ENCODE results near the gene MYO1E. TPM values are rescaled to one million over a fixed set of nuclear protein-coding genes. Genes with fewer than 3 reads are reported as not detected.

MYO1E gene
- total RNA-seq, 4 donors from 2014 or later = 131 to 388 (median 345) TPM

DNA sequence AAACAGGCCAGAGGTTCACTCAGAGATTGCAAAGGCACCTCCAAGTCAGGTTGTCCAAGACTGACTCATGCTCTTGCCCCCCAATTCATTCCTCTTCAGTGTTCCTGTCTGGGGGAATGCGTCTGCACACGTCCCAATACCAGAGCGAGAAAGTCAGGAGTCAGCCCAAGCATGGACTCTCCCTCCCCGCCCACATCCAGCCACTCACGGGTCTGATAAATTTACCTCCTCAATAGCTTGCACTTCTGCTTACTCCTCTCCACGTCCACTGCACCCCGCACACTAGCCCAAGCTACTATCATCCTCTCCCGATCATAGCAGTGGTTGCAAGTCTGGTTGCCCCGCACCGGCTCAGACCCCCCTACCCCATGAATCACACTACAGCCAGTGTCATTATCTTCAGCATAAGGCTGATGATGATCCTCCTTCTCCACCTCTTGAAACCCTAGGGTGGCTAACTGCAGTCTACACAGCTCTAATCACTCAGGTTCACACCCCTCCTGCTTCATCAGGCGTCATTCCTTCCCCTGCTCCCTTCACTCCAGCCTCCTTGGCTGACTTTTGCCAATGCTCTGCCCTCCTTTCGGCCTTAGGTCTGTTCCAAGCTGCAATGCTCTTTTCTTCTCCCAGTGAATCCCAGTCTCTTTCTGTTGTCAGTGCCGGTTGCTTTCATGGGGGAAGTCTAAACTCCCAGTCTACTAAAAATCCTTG lies 27.6 kb upstream of the MYO1E start:
- no peaks in the 10 kb centered on the region for H3K36me3 ChIP-seq
- WGBS, 2 donors (ENCODE audit: low coverage in 1 of 2) = 76 to 82% methylated on average over 12 to 13 of the region's 13 CpGs
- no peaks in the 10 kb centered on the region for H3K27me3 ChIP-seq
- no peak overlapping the region for H3K27ac ChIP-seq
- TF ChIP-seq EP300 (IDR thresholded peaks at IDR 0.05; ENCODE audit: low read depth) (no peak), CTCF (IDR thresholded peaks at IDR 0.05) (no peak), POLR2AphosphoS5 (IDR thresholded peaks at IDR 0.05) (no peak), POLR2A (IDR thresholded peaks at IDR 0.05) (no peak)
- peaks cover 0 to 15% (median 9%) of the 10 kb centered on the region in 4 donors for H3K4me1 ChIP-seq
- intact Hi-C loops (cut with DNase I; ENCODE audit: low total_unique reads) (no loop called here), in situ Hi-C loops (cut with MboI; ENCODE audit: low pct_ligation_motif_present in 1 of 4, low pct_unique_long_range_greater_than_20kb in 1 of 4, low sequenced_read_pairs in 3 of 4) (no loop called here)
- no peak for DNase-seq
- no peak overlapping the region for H3K4me3 ChIP-seq
- H3K9me3 ChIP-seq = no peaks in the 10 kb centered on the region

- Histone ChIP-seq H3K27me3 (no peaks in the 10 kb centered on the region), H3K4me3 (no peak overlapping the region), H3K9me3 (no peaks in the 10 kb centered on the region), H3K27ac (no peak overlapping the region), H3K36me3 (no peaks in the 10 kb centered on the region), H3K4me1 (peaks cover 0 to 14% (median 9%) of the 10 kb centered on the region in 4 donors)
- 40 to 50% methylated on average over 5 to 7 of the region's 7 CpGs for WGBS, 2 donors (ENCODE audit: low coverage in 1 of 2)
- peak; percentile 26 for DNase-seq
- intact Hi-C loops (cut with DNase I; ENCODE audit: low total_unique reads) = no loop called here
- in situ Hi-C loops (cut with MboI; ENCODE audit: low pct_ligation_motif_present in 1 of 4, low pct_unique_long_range_greater_than_20kb in 1 of 4, low sequenced_read_pairs in 3 of 4) = no loop called here
- no peak for TF ChIP-seq POLR2A (IDR thresholded peaks at IDR 0.05)
- no peak for TF ChIP-seq EP300 (IDR thresholded peaks at IDR 0.05; ENCODE audit: low read depth)
- TF ChIP-seq CTCF (IDR thresholded peaks at IDR 0.05) = no peak
- TF ChIP-seq POLR2AphosphoS5 (IDR thresholded peaks at IDR 0.05) = no peak
Observed at GRCh38 chr15:59399465-59400102, 26.9 kb upstream of the MYO1E start.

DNA sequence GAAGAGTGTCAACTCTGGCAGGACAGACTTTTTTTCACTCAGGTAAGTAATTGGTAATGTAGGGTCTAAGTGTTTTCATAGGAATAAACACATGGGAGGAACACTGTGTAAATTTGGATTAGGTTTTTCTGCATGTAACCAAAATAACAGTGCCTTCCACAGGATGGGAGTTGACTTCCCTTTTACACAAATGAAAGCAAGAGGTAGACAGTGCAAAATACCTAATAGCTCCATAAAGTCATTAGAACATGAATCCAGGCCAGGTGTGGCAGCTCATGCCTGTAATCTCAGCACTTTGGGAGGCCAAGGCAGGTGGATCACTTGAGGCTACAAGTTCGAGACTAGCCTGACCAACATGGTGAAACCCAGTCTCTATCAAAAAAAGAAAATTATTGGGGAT lies 25.5 kb upstream of the MYO1E start:
- intact Hi-C loops (cut with DNase I; ENCODE audit: low total_unique reads) (no loop called here), in situ Hi-C loops (cut with MboI; ENCODE audit: low pct_ligation_motif_present in 1 of 4, low pct_unique_long_range_greater_than_20kb in 1 of 4, low sequenced_read_pairs in 3 of 4) (no loop called here)
- Histone ChIP-seq H3K27me3 (no peaks in the 10 kb centered on the region), H3K9me3 (no peaks in the 10 kb centered on the region), H3K27ac (no peak overlapping the region), H3K4me3 (no peak overlapping the region), H3K36me3 (no peaks in the 10 kb centered on the region), H3K4me1 (peaks cover 0 to 14% (median 9%) of the 10 kb centered on the region in 4 donors)
- TF ChIP-seq POLR2AphosphoS5 (IDR thresholded peaks at IDR 0.05) (no peak), EP300 (IDR thresholded peaks at IDR 0.05; ENCODE audit: low read depth) (no peak), POLR2A (IDR thresholded peaks at IDR 0.05) (no peak), CTCF (IDR thresholded peaks at IDR 0.05) (no peak)
- WGBS, 2 donors (ENCODE audit: low coverage in 1 of 2) = 67 to 83% methylated on average over 1 of the region's 1 CpG
- no peak for DNase-seq

DNA sequence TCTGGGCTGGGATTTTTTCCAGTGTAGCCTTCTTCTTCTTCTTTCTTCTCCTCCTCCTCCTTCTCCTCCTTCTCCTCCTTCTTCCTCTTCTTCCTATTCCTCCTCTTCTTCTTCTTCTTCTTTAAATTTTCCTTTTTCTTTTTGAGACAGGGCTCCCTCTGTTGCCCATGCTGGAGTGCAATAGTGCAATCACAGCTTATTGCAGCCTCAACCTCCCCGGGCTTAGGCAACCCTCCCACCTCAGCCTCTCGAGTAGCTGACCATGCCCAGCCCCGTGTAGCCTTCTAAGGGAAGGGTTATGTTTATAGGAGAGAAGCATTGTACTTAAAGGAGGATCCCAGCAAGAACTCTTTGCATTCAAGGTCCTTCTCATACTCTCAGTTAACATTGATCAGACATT lies 24.0 kb upstream of the MYO1E start:
- no peak for TF ChIP-seq EP300 (IDR thresholded peaks at IDR 0.05; ENCODE audit: low read depth)
- no peak for TF ChIP-seq CTCF (IDR thresholded peaks at IDR 0.05)
- no peak for TF ChIP-seq POLR2AphosphoS5 (IDR thresholded peaks at IDR 0.05)
- TF ChIP-seq POLR2A (IDR thresholded peaks at IDR 0.05) = no peak
- no peaks in the 10 kb centered on the region for H3K36me3 ChIP-seq
- no peaks in the 10 kb centered on the region for H3K9me3 ChIP-seq
- peaks cover 0 to 8% (median 1%) of the 10 kb centered on the region in 4 donors for H3K4me1 ChIP-seq
- in situ Hi-C loops (cut with MboI; ENCODE audit: low pct_ligation_motif_present in 1 of 4, low pct_unique_long_range_greater_than_20kb in 1 of 4, low sequenced_read_pairs in 3 of 4) (no loop called here), intact Hi-C loops (cut with DNase I; ENCODE audit: low total_unique reads) (no loop called here)
- H3K27ac ChIP-seq = no peak overlapping the region
- WGBS, 2 donors (ENCODE audit: low coverage in 1 of 2) = 20% methylated on average over 3 of the region's 3 CpGs; no CpG with 5 or more reads in 1 of the 2 donors
- DNase-seq = no peak
- H3K27me3 ChIP-seq = no peaks in the 10 kb centered on the region
- H3K4me3 ChIP-seq = no peak overlapping the region

All from transverse colon (tissue), 4 donors.